ENCODE data around the gene TMEM198. TPM values are rescaled to one million over a fixed set of nuclear protein-coding genes. Genes with fewer than 3 reads are reported as not detected.

Gene TMEM198
- total and polyA plus RNA-seq, 2 donors (not counting 3 experiments of a cell fraction or from before 2014, with no cell fraction given), result not detected

- no peak overlapping the region for H3K27ac ChIP-seq (ENCODE audit: insufficient read depth, low read depth, low read length)
- H3K4me2 ChIP-seq (ENCODE audit: insufficient read depth, low read length), result no peak overlapping the region
- H3K9ac ChIP-seq (replicated peaks; ENCODE audit: extremely low read depth, insufficient read depth, low read length), result no peak overlapping the region
- H4K20me1 ChIP-seq (replicated peaks; ENCODE audit: control insufficient read depth, extremely low read depth, insufficient read depth, low read length), result no peaks in the 10 kb centered on the region
- H3K9me3 ChIP-seq (replicated peaks; ENCODE audit: control insufficient read depth, insufficient read depth, low read length), result no peaks in the 10 kb centered on the region
- no peak overlapping the region for H3K4me3 ChIP-seq (replicated peaks in 1 of 3; ENCODE audit: insufficient read depth in 1 of 3, low read depth in 1 of 3, low read length in 3 of 3)
- no peaks in the 10 kb centered on the region for H3K9me1 ChIP-seq (replicated peaks; ENCODE audit: control insufficient read depth, extremely low read depth, insufficient read depth, low read length)
- no peaks in the 10 kb centered on the region for H3K36me3 ChIP-seq (ENCODE audit: control insufficient read depth in 2 of 2, extremely low read depth in 1 of 2, insufficient read depth in 2 of 2, low read length in 2 of 2)
- POLR2A ChIA-PET, result no interaction called here
- TF ChIP-seq POLR2A (IDR thresholded peaks at IDR 0.05; ENCODE audit: low read depth, low read length) (no peak), FOS (IDR thresholded peaks at IDR 0.05; ENCODE audit: borderline replicate concordance, insufficient read depth, low read length) (no peak), JUN (IDR thresholded peaks at IDR 0.05; ENCODE audit: borderline replicate concordance, insufficient read depth, insufficient read length, low read depth) (no peak), EZH2 (IDR thresholded peaks at IDR 0.05; ENCODE audit: borderline replicate concordance, low read depth, low read length, severe bottlenecking) (no peak), GATA2 (IDR thresholded peaks at IDR 0.05; ENCODE audit: insufficient read depth, insufficient read length, low read depth, low read length) (no peak), POLR2AphosphoS5 (IDR thresholded peaks at IDR 0.05; ENCODE audit: insufficient read depth, low read depth, low read length) (no peak), MYC (IDR thresholded peaks at IDR 0.05; ENCODE audit: low read depth, low read length) (no peak), CTCF (IDR thresholded peaks at IDR 0.05; ENCODE audit: extremely low read depth in 1 of 2, insufficient read depth in 1 of 2, low read depth in 1 of 2, low read length in 2 of 2) (no peak), MAX (IDR thresholded peaks at IDR 0.05; ENCODE audit: insufficient read depth, insufficient read length) (no peak)
- intact Hi-C loops (cut with micrococcal nuclease), result no loop called here
- H3K79me2 ChIP-seq (ENCODE audit: control insufficient read depth, insufficient read depth, low read length), result no peaks in the 10 kb centered on the region
- no peak for FAIRE-seq
- CTCF ChIA-PET, result interaction anchor here (1.3 kb wide), 1 partner anchor 15 kb away, joined by 5 read pairs; the partner anchor contains the start of gene OBSL1
- no peak overlapping the region for H2AFZ ChIP-seq (ENCODE audit: low read depth, low read length)
- H3K27me3 ChIP-seq (ENCODE audit: control insufficient read depth in 2 of 2, insufficient read depth in 2 of 2, low read length in 2 of 2), result peaks cover 6 to 15% of the 10 kb centered on the region in 2 experiments
- no peaks in the 10 kb centered on the region for H3K4me1 ChIP-seq (ENCODE audit: control insufficient read depth, extremely low read depth, insufficient read depth, low read length)
- no peak for DNase-seq (ENCODE audit: low read depth, low spot score)
- no TSS peak for BruUV-seq (replicated peaks)
- dilution Hi-C loops (cut with MboI; ENCODE audit: extremely low pct_ligation_motif_present, low sequenced_read_pairs), result no loop called here
Measured at GRCh38 chr2:219556413-219556812, 12.6 kb downstream of the TMEM198 start.
